HCT116 (cell line): ENCODE measurements around the gene ZNF276. TPM values are rescaled to one million over a fixed set of nuclear protein-coding genes. Genes with fewer than 3 reads are reported as not detected.

Source experiments
- ATAC-seq: fragments of 200-7000 bp; cut with Tn5 transposase; 2 replicates; pipeline ENCODE4 v1.9.1; 2020; ENCODE audit warnings: mild to moderate bottlenecking, moderate library complexity
- BruUV-seq: library from RNA; stranded (reverse); fragments of 400-500 nt; replicated peaks from 2 replicates; lab custom pipeline; 2021; lab: Mats Ljungman, UMichigan
- CTCF ChIA-PET: fragments of 300-600 bp; sonication (Branson Sonifier 250); formaldehyde crosslinking; loops from one replicate; lab custom pipeline; 2021; ENCODE audit warnings: antibody characterized with exemption; lab: Charles Lee
- POLR2A ChIA-PET: fragments of 300-600, 350-600 bp; sonication (Branson Sonifier 250); formaldehyde crosslinking; loops from one replicate; lab custom pipeline; 2021; ENCODE audit warnings: antibody characterized with exemption; lab: Charles Lee
- RAD21 ChIA-PET, 2 experiments: fragments of 300-600 bp; sonication (Branson Sonifier 250); formaldehyde crosslinking; loops; one replicate each; lab custom pipeline; 2023; ENCODE audit warnings: low total read pairs in 2 of 2; ENCODE audit not compliant: uncharacterized antibody in 2 of 2, unreplicated experiment in 2 of 2, low non-redundant PET in 1 of 2; lab: Charles Lee
- DNase-seq: peaks from one replicate; pipeline ENCODE4 v3.0.0-alpha.2; 2010; ENCODE audit warnings: low read depth, low spot score
- H2AFZ ChIP-seq: fragments of 200-600 bp; shearing (Covaris generic), sonication (generic); 2 replicates; pipeline ENCODE4 v1.6.1; 2017; ENCODE audit warnings: low read depth, mixed run types, mixed read lengths, antibody characterized with exemption, low read length; ENCODE audit not compliant: poor library complexity, severe bottlenecking
- H3K27ac ChIP-seq: 2 replicates; pipeline ENCODE4 v1.5.1; 2012; ENCODE audit warnings: low read depth, low read length
- H3K27me3 ChIP-seq: fragments of 200-600 bp; sonication (generic); 2 replicates; pipeline ENCODE4 v1.6.1; 2016; ENCODE audit warnings: mixed run types, low read length, mixed read lengths; ENCODE audit not compliant: insufficient read depth
- H3K36me3 ChIP-seq, 2 experiments: fragments of 200-500 bp in 1 of 2; fragments of 200-600 bp in 1 of 2; sonication (Bioruptor generic) in 1 of 2; sonication (generic) in 1 of 2; 2 replicates each; pipeline versions ENCODE4 v1.5.1 to v1.6.1; 2014 to 2016; ENCODE audit warnings: low read length in 2 of 2, inconsistent platforms in 1 of 2, mixed read lengths in 1 of 2, mixed run types in 1 of 2; ENCODE audit not compliant: insufficient read depth in 2 of 2, control insufficient read depth in 1 of 2
- H3K4me1 ChIP-seq, 2 experiments: fragments of 200-600 bp in 1 of 2; sonication (generic) in 1 of 2; 2 replicates each; pipeline versions ENCODE4 v1.5.1 to v1.6.1; 2012 to 2017; ENCODE audit warnings: low read length in 2 of 2, inconsistent platforms in 1 of 2, mild to moderate bottlenecking in 1 of 2, mixed read lengths in 1 of 2, mixed run types in 1 of 2, moderate library complexity in 1 of 2; ENCODE audit not compliant: insufficient read depth in 2 of 2, control insufficient read depth in 1 of 2
- H3K4me2 ChIP-seq: fragments of 200-600 bp; sonication (generic); 2 replicates; pipeline ENCODE4 v1.6.1; 2017; ENCODE audit warnings: mixed run types, low read length, mixed read lengths
- H3K4me3 ChIP-seq, 2 experiments: fragments of 200-600 bp in 1 of 2; sonication (generic) in 1 of 2; replicated peaks in 1 of 2; 2 replicates each; pipeline ENCODE4 v1.5.1; 2011 to 2016; ENCODE audit warnings: low read length in 2 of 2, control low read depth in 1 of 2, low read depth in 1 of 2, mild to moderate bottlenecking in 1 of 2, mixed read lengths in 1 of 2, mixed run types in 1 of 2
- H3K79me2 ChIP-seq: fragments of 200-600 bp; sonication (generic); 2 replicates; pipeline ENCODE4 v1.6.1; 2017; ENCODE audit warnings: mild to moderate bottlenecking, mixed run types, low read length, moderate library complexity, mixed read lengths; ENCODE audit not compliant: insufficient read depth
- H3K9ac ChIP-seq: fragments of 200-600 bp; sonication (generic); 2 replicates; pipeline ENCODE4 v1.6.1; 2016; ENCODE audit warnings: low read length, mixed read lengths
- H3K9me2 ChIP-seq: fragments of 200-600 bp; sonication (generic), shearing (Covaris generic); 2 replicates; pipeline ENCODE4 v1.6.1; 2017; ENCODE audit warnings: mixed run types, mild to moderate bottlenecking, moderate library complexity; ENCODE audit not compliant: insufficient read depth
- H3K9me3 ChIP-seq, 2 experiments: fragments of 200-500 bp in 1 of 2; fragments of 200-600 bp in 1 of 2; sonication (Bioruptor generic) in 1 of 2; sonication (generic) in 1 of 2; 2 replicates each; pipeline ENCODE4 v1.6.1; 2014 to 2017; ENCODE audit warnings: low read length in 2 of 2, mixed read lengths in 2 of 2, inconsistent platforms in 1 of 2, low read depth in 1 of 2, mild to moderate bottlenecking in 1 of 2, mixed run types in 1 of 2, moderate library complexity in 1 of 2; ENCODE audit not compliant: control insufficient read depth in 1 of 2, insufficient read depth in 1 of 2
- H4K20me1 ChIP-seq: fragments of 200-600 bp; sonication (generic), shearing (Covaris generic); 2 replicates; pipeline ENCODE4 v1.6.1; 2017; ENCODE audit warnings: mixed run types, mild to moderate bottlenecking, moderate library complexity; ENCODE audit not compliant: insufficient read depth
- CEBPB ChIP-seq: IDR thresholded peaks from 2 replicates; pipeline ENCODE4 v1.6.1; 2012; ENCODE audit warnings: low read depth
- MAX ChIP-seq: IDR thresholded peaks from 2 replicates; pipeline ENCODE4 v1.6.1; 2012
- POLR2AphosphoS5 ChIP-seq: IDR thresholded peaks from 2 replicates; pipeline ENCODE4 v1.6.1; 2011; ENCODE audit warnings: mild to moderate bottlenecking, low read depth, low read length, moderate library complexity
- ZBTB33 ChIP-seq: IDR thresholded peaks from 2 replicates; pipeline ENCODE4 v1.6.1; 2011; ENCODE audit warnings: mild to moderate bottlenecking, low read length, moderate library complexity; ENCODE audit not compliant: insufficient replicate concordance; ENCODE audit errors: extremely low read depth
- intact Hi-C: fragments of 100-400 bp; cut with micrococcal nuclease; formaldehyde crosslinking; loops from 2 replicates; pipeline ENCODE4 v1.10.0; 2022
- total RNA-seq: library from RNA; stranded (reverse); gene quantifications from one replicate; pipeline ENCODE4 v1.2.1, GENCODE V29; 2021; ENCODE audit not compliant: unreplicated experiment

Gene ZNF276
- total RNA-seq, 1 experiment from 2014 or later: 49.9 TPM

GRCh38 chr16:89716493-89716892, 4.8 kb upstream of the ZNF276 start (continued):
- no peak for TF ChIP-seq ZBTB33

GRCh38 chr16:89716916-89717687, 4.2 kb upstream of the ZNF276 start:
- H3K9me2 ChIP-seq: no peaks in the 10 kb centered on the region
- CTCF ChIA-PET: interaction anchor here (1.3 kb wide), 1 partner anchor 13 kb away, joined by 3 read pairs; no protein-coding TSS in a partner anchor
- H3K27ac ChIP-seq: no peak overlapping the region; the same call in 1 of the 2 replicates
- intact Hi-C loops: no loop called here
- BruUV-seq: no TSS peak
- peaks cover 40% of the 10 kb centered on the region for H3K79me2 ChIP-seq
- H2AFZ ChIP-seq: no peak overlapping the region
- no peaks in the 10 kb centered on the region for H4K20me1 ChIP-seq
- no peaks in the 10 kb centered on the region for H3K27me3 ChIP-seq
- no peaks in the 10 kb centered on the region for H3K9me3 ChIP-seq
- RAD21 ChIA-PET: no interaction called here
- H3K4me3 ChIP-seq: no peak overlapping the region
- POLR2A ChIA-PET: interaction anchor here (2.0 kb wide), 1 partner anchor 11 kb away, joined by 7 read pairs; no protein-coding TSS in a partner anchor
- DNase-seq (no peak), ATAC-seq (no peak)
- no peak for TF ChIP-seq MAX
- no peak for TF ChIP-seq POLR2AphosphoS5
- TF ChIP-seq CEBPB: no peak
- H3K4me2 ChIP-seq: no peak overlapping the region
- H3K9ac ChIP-seq: no peak overlapping the region
- H3K36me3 ChIP-seq: peaks cover 9 to 27% of the 10 kb centered on the region in 2 experiments
- H3K4me1 ChIP-seq: peaks cover 18 to 65% of the 10 kb centered on the region in 2 experiments
